ENCODE measurements around the gene PNPLA3. TPM values are rescaled to one million over a fixed set of nuclear protein-coding genes. Genes with fewer than 3 reads are reported as not detected.

The PNPLA3 gene
- total RNA-seq, 1 experiment from 2014 or later = 7.3 TPM

- ATAC-seq = peak; percentile 13; the same call in 1 of the 2 replicates
- Histone ChIP-seq H3K79me2 (ENCODE audit: insufficient read depth, low read length) (peaks cover 63% of the 10 kb centered on the region), H4K20me1 (ENCODE audit: insufficient read depth) (no peaks in the 10 kb centered on the region), H3K27ac (ENCODE audit: low read depth, low read length) (peak overlapping the region; percentile 90), H3K36me3 (ENCODE audit: control insufficient read depth in 1 of 2, insufficient read depth in 2 of 2, low read length in 2 of 2) (no peaks in the 10 kb centered on the region), H3K9me3 (ENCODE audit: control insufficient read depth in 1 of 2, insufficient read depth in 1 of 2, low read depth in 1 of 2, low read length in 2 of 2) (no peaks in the 10 kb centered on the region), H2AFZ (ENCODE audit: low read depth, low read length, poor library complexity, severe bottlenecking) (no peak overlapping the region), H3K4me3 (replicated peaks in 1 of 2; ENCODE audit: low read depth in 1 of 2, low read length in 2 of 2) (peak overlapping the region; percentile 91 to 95), H3K9me2 (ENCODE audit: insufficient read depth) (no peaks in the 10 kb centered on the region), H3K4me1 (ENCODE audit: control insufficient read depth in 1 of 2, insufficient read depth in 2 of 2, low read length in 2 of 2) (peaks cover 17 to 30% of the 10 kb centered on the region in 2 experiments), H3K27me3 (ENCODE audit: insufficient read depth, low read length) (no peaks in the 10 kb centered on the region), H3K9ac (ENCODE audit: low read length) (peak overlapping the region; percentile 87), H3K4me2 (ENCODE audit: low read length) (peak overlapping the region; percentile 73)
- CTCF ChIA-PET = interaction anchor here (1.2 to 2.6 kb wide), 5 partner anchors 10 to 73 kb away, joined by 3 to 22 read pairs (median 4); no protein-coding TSS in a partner anchor
- RAD21 ChIA-PET (ENCODE audit: low non-redundant PET in 1 of 2, low total read pairs in 2 of 2, uncharacterized antibody in 2 of 2, unreplicated experiment in 2 of 2) = interaction anchor here in 1 of 2 experiments (1.0 kb wide), 1 partner anchor 73 kb away, joined by 3 read pairs; no protein-coding TSS in a partner anchor
- POLR2A ChIA-PET = interaction anchor here (1.2 to 1.6 kb wide), 2 partner anchors 10 to 32 kb away, joined by 4 to 6 read pairs; partner anchors contain the start of gene PNPLA3
- no peak for DNase-seq (ENCODE audit: low read depth, low spot score)
- TSS peak; percentile 52 for BruUV-seq (replicated peaks)
- intact Hi-C loops (cut with micrococcal nuclease) = no loop called here
- TF ChIP-seq FOSL1 (IDR thresholded peaks at IDR 0.05; ENCODE audit: low read depth) (no peak), SP1 (IDR thresholded peaks at IDR 0.05; ENCODE audit: low read depth) (no peak), ZFX (IDR thresholded peaks at IDR 0.05) (no peak), POLR2A (IDR thresholded peaks at IDR 0.05; ENCODE audit: borderline replicate concordance, extremely low read depth, insufficient read depth, insufficient read length) (no peak), EZH2 (IDR thresholded peaks at IDR 0.05) (no peak), ATF3 (IDR thresholded peaks at IDR 0.05) (no peak), JUND (IDR thresholded peaks at IDR 0.05) (no peak), MAX (IDR thresholded peaks at IDR 0.05) (no peak), YY1 (IDR thresholded peaks at IDR 0.05; ENCODE audit: extremely low read depth, insufficient replicate concordance, low read depth, low read length) (no peak), CBX3 (IDR thresholded peaks at IDR 0.05; ENCODE audit: low read depth) (no peak), TCF7L2 (IDR thresholded peaks at IDR 0.05; ENCODE audit: borderline replicate concordance, extremely low read depth, insufficient read depth, insufficient read length) (no peak), RAD21 (IDR thresholded peaks at IDR 0.05; ENCODE audit: low read depth) (no peak), EZH2phosphoT487 (IDR thresholded peaks at IDR 0.05; ENCODE audit: borderline replicate concordance) (no peak), CEBPB (IDR thresholded peaks at IDR 0.05; ENCODE audit: low read depth) (no peak), SRF (IDR thresholded peaks at IDR 0.05; ENCODE audit: low read depth) (no peak), EGR1 (IDR thresholded peaks at IDR 0.05; ENCODE audit: low read depth) (no peak)
Measured at GRCh38 chr22:43955883-43956782, 32.5 kb downstream of the PNPLA3 start.

Data from HCT116 (cell line).